NOMO-1 treated with dmso at 0.1 percent for 144 hours (cell line): ENCODE measurements around the gene ARFRP1.

ENCODE experiments used
- DNase-seq: peaks from one replicate; lab custom pipeline; 2025; ENCODE audit not compliant: unreplicated experiment; lab: John Stamatoyannopoulos, UW

ARFRP1 gene, protein sequence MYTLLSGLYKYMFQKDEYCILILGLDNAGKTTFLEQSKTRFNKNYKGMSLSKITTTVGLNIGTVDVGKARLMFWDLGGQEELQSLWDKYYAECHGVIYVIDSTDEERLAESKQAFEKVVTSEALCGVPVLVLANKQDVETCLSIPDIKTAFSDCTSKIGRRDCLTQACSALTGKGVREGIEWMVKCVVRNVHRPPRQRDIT

DNA sequence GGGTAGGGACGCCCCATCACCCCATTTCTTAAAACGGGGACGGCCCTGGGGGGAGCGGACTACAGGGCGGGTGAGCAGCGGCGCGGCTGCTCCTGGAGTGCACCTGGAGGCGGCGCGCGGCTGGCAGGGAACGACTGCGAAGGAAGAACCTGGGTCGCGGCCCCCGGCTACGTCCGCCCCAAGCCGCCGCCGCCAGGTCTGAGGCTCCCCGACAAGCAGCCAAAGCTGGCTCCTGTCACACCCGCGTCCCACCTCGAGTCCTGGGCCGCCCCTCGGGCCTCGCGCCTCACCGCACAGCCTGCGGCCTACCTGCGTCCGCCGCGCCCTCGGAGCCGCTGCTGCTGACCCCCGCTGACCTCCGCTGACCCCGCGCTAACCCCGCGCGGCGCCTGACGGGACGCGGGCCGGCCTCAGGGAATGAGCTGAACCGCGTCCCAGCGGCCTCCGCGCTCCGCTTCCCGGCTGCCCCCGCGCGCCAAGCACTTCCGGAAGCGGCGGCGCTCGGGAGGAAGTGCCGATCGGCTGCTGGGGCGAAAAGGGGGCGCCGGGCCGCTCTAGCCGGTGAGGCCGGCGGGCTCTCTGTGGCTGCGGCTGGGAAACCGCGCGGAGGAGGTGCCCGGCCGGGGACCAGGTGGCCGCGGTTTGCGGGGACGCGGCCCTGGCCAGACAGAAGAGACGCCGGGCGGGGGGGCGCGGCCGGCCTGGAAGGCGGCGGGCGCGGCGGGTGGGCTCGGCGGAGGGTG is at the start of gene ARFRP1, which contains the start of gene ZGPAT:
Gene ARFRP1 (minus strand): TSS at position 419 of the 743 bp plus-strand sequence. CDS start 885 bp downstream, outside the sequence.
Gene ZGPAT (plus strand): TSS at position 482 of the 743 bp plus-strand sequence. CDS start 542 bp downstream, outside the sequence.
- peak; percentile 94 for DNase-seq

DNA sequence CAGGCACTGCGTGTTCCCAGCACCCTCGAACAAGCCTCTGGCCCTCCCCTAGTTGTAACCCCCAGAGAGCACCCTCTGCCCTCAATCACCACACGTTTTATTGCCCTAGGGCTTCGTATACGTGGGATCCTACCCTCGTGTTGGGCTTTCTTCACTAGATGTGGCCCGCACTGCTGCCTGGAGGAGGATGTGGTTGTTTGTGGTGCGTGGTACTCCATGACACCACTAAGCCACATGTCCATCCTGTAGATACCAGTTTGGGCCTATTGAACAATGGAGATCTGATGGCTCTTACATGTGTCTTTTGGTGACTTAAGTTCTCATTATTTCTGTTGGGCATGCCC is 48.8 kb upstream of the ARFRP1 start:
- no peak for DNase-seq

DNA sequence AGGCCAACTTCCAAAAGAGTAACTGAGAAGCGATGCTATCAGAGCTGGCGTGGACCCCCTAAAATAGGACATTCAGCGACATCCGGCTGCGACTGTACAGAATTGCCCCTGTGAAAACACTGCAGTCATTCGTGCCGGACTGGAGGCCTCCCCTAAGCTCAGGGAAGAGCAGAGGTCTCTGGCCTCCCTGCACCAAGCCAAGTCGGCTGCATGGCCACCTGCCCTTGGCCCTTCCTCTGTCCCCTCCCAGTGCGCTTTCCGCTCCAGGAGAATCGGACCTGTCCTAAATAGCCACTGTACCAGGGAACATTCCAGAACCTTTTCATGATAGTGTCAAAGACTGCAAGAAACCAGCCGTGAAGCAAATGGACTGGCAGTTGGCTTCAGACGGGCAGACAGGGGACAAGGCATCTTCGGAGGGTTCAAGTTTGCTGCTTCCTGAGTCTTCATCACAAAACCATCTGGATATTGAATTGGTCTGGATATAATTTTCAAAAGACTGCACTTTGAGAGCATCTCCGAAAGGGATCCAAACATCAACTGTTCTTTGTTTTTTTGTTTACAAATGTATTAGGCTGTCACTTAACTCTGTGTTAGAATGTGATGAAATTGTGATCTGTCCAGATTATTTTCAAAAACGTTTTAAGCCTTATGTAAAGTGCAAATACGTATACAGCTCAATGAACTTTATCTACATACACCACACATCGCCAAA is 48.3 kb upstream of the ARFRP1 start:
- no peak for DNase-seq

DNA sequence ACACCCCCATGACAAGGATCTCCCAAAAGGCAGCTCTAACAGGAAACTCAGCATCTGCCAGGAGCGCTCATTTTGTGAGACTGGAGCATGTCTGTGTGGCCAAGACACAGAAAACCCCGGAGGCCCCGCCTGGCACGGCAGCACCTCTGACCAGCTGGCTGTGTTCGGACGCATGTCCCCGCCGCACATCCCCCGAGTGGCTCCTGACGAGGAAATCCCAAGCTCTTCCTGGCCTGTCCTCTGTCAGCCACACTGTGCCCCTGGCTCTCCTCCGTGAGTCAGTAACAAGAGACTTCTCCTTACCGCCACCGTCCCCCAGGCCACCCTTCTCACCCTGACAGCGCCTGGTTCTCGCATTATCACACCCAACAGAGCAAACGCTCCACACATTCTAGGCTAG is 46.2 kb upstream of the ARFRP1 start:
- DNase-seq: no peak

DNA sequence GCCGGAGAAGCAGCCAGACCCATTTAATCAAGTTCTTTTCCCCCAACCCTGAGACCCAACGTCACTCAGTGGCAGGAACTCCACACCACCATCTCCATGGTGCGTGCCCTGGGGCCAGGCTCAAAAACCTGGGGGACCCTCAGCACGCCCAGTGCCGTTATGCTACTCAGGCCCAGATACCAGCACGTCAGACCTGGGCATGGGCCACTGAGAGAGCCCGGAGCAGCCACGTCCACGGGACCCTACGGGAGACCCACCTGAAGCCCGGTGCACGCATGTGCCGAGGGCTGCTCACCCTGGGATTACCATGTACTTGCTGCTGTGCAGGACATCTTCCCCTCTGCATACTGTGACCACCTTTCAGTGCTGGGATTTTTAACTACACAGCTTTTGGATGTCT is 45.6 kb upstream of the ARFRP1 start:
- no peak for DNase-seq

DNA sequence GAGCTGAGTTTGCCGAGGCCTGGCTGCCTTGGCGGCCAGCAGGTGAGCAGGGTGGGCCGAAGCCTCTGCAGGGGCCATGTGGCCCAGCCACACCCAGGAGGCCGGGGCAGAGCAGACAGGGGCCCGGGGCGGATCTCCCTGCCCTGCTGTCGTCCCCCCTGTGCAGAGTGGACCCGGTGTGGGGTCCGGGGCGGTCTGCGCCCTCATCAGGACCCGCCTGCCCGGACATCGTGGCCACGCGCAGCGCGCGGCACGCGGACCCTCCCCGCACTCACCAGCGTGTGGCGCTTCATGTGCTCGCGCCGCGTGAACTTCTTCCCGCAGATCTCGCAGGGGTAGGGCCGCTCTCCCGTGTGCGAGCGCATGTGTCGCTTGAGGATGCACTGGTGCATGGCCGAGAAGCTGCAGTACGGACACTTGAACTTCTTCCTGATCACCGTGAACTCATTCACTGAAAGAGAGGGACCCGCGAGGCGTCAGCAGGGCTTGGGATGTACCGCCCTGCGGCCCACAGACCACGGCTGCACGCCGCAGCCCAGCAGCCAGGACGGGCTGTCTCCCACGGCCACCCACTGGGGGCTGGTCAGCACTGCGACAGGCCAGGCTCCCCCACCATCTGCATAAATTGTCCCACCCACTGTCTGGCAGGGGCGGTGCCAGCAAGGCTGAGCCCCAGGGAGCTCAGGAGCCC is 44.8 kb upstream of the ARFRP1 start:
- no peak for DNase-seq

DNA sequence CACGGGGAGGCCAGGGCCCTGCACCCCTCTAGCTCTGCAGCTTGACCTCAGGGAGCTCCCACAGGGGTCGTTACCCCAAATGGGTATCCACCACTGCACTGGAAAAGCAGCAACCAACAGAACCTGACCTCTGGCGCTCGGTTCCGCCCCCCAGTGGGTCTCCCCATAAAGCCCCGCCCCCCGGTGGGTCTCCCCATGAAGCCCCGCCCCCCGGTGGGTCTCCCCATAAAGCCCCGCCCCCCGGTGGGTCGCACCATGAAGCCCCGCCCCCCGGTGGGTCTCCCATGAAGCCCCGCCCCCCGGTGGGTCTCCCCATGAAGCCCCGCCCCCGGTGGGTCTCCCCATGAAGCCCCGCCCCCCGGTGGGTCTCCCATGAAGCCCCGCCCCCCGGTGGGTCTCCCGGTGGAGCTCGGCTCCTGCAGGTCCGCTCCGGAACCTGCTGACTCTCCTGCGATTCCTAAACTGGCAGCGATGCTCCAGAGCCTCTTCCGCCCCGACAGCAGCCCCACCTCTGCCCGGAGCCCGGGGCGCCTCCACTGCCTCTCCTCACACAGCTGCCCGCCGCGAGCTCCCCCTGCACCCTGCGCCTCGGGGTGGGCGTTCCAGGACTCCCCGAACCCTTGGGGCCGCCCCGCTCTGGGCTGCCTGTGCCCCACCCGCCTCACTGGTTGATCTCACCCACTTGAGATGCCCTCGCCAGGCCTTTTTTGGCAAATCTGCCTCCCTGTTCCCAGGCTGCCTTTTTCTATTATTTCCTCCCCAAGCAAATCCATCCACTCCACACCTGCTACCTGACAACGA is 43.9 kb upstream of the ARFRP1 start:
- DNase-seq: no peak

DNA sequence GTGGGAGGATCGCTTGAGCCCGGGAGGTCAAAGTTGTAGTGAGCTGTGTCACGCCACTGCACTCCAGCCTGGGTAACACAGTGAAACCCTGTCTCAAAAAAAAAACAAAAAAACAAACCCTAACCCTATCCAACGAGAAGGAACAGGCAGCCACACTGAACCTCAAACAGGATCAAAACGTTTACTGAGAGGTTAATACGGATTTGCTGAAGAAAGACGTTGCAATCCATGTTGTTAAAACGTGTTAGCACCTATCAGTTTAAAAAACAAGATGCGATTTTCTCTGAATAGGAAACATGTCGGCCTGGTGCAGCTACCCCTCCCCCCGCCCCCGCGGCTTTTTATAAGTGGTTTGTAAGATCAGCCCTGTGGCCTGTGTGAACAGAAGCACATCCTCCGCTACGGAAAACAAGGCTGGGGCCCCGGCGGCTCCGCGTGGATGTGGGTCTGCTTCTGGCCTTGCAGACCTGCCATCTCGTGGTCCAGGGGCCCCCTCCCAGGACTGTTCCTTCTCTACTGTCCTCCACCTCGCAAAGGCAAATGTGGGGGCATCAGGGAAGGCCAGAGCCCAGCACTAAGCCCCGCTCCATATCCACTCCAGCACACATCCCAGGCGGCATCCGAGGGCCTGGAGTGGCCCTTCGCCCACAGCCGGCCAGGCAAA is 43.2 kb upstream of the ARFRP1 start:
- no peak for DNase-seq

DNA sequence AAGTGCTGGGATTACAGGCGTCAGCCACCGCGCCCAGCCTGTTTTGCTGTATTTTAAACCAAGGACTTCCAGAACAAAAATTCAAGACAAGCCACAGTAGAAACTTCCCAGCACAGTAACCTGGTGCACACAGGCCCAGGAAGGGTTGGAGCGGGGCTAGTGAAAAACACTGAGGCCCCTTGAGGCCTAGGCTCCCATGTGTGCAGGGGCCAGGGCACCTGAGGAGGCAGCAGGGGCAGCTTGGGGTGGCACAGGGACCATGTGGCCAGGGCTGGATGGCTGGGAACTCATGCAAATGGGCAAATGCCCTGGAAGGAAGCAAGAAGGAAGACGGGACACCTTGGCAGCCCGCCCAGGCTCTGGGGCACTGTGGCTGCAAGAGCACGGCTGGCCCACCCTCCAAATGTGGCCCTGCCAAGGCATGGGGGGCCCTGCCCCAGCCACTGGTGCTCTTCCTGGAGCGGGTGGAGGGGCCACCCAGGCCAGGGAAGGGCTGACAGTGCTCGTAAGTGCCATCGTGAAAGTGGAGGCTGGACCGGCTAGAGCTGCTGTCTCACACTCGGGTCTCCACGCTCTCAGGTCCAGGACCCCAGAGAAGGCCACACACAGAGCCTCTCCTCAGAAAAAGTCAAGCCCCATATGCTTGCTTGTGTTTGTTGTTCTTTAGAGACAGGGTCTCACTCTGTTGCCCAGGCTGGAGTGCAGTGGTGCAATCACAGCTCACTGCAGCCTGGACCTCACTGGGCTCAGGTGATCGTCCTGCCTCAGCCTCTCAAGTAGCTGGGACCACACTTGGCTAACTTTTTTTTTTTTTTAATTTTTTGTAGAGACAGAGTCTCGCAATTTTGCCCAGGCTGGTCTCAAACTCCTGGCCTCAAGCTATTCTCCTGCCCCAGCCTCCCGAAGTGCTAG is 42.1 kb upstream of the ARFRP1 start:
- no peak for DNase-seq

DNA sequence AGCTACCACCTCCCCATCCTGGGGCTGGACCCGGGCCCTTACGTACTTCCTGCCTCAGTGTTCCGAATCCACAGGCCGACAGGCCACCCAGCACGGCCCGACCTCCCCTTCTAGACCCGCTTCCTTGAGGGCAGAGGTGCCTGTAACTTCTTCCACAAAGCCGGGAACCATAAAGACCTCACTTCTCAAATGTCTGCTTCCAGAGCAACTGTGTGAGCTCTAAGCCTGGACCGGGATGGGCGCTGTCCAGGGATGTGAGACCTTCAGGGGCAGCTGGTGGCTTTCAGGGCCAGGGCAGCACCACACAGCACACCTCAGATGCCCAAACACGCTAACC is 41.1 kb upstream of the ARFRP1 start:
- no peak for DNase-seq

DNA sequence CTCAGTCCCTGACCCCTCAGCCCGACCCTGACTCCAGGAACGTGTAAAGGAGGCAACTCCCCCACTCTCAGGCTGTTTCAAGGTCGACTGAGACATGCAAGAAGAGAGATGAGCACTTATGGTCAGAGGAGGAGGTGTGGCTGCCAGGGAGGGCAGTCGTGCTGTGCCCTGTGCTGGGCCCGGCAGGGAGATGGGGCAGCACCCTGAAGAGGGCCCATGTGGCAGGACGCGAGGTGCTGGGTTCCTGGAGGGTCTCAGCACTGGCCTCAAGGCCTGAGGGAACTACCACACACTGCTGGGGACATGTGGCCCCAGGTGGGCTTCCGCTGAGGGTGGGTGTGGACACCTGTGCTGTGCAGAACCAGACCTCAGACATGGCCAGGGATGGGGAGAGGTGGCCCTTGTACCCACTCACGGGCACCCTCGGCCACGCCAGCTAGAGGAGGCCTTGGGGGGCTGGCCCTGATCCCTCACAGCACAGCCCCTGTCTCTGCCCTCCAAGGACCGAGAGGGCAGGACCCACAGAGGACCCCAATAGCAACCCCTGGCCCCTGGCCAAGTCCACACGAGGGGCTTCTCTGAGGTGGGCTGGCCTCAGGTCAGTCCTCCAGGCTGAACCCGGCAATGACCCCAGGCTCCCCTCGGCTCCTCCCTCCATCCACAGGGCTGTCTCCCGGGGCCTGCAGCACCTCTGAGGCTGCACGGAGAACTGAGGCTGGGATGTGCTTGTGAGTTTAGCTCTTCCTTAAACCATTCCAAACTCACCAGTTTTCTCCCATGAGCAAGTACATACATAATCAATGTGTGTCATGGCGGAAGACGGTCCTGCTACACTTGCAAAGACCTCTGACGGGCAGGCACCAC is 40.5 kb upstream of the ARFRP1 start:
- DNase-seq: no peak

DNA sequence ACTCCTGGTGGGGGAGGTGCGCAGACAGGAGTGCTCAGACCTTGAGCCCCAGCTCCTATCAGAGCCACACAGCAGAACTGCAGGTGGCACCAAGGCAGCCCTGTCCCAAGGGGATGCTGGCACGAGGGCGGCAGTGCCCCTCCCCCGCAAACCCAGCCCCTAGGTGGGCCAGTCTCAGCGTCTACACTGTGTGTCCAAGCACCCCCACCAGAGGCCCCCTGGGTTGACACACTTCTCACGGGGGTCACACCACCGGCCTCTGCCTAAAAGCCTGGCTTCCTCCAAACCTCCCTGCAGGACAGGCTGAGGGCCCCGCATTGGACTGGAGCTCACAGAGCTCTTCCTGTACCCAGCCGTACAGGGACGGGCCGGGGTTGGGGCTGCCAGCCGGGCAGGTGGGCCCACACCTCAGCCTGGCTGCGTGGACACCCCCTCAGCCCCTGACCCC is 39.9 kb upstream of the ARFRP1 start:
- no peak for DNase-seq

DNA sequence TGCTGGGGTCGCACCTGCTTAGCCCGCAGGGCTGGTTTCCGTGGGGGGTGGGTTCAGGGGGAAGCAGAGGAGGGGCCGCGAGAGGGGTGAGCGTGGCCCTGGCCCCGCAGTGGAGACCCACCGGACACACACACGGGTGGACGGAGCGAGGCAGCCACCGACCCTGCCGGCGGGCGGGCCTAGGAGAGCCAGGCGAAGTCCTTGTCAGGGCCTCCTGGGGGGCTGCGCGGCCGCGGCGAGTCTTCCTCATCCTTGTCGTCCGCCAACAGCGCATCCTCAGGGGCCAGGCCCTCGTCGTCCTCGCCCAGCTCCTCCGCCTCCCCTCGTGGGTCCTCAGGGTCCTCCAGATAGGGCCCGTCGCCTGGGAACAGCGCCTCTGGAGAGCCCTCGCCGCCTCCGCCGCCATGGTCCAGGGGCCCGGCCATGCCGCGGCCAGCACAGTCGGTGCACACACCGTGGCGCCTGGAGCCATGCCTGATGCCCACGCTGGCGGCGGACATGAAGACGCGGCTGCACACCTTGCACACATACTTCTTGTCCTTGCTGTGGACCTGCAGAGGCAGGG is 39.1 kb upstream of the ARFRP1 start:
- no peak for DNase-seq

DNA sequence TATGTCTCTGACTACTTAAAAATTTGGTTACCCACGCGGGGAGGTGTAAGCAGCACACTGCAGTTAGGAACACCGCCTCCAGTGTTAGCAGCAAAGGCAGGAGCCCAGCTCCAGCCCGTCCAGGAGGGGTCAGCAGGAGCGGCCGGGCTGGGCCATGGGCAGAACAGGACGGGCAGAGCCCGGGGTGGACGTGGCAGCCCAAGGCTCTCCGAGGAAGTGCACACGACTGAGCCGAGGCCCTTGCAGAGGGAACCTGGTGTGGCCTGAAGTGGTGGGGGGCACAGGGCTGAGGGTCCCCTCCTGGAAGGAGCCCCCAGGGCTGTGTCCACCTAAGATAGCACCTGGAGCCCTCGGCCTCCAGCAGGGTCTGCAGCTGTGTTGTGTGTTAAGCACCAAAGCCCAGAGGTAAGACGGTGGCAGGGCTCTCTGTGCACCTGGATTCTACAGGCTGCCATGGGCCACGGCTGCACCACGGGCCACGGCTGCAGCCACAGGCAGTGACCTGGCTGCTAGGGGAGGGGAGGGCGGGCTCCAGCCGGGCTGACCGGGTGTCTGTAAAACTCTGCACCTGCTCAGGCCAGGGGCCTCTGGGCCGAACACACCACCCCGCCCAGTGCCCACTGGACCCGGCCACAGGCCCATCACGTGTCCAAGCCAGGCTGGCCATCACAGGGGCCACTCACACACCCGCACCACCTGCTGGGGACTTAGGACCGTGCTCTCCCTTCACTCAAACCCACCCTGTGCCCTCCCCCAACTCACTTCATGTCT is 38.4 kb upstream of the ARFRP1 start:
- no peak for DNase-seq

DNA sequence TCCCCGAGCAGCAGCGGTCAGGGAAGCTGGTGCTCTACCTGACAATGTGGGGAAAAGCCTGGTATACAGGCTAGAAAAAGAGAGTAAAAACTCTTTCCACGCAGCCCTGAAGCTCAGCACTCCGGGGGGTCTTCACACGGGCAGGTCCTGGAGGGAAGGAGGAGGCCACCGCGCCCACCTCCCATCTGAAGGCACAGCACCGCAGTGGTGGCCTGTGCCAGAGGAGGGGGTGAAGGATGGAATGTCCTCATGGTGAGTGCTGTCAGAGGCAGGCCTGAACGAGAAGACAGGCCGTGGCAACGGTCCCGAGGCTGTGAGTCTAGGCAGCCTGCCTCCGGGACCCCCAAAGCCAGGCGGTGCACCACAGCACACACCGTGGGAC is 37.6 kb upstream of the ARFRP1 start:
- no peak for DNase-seq

DNA sequence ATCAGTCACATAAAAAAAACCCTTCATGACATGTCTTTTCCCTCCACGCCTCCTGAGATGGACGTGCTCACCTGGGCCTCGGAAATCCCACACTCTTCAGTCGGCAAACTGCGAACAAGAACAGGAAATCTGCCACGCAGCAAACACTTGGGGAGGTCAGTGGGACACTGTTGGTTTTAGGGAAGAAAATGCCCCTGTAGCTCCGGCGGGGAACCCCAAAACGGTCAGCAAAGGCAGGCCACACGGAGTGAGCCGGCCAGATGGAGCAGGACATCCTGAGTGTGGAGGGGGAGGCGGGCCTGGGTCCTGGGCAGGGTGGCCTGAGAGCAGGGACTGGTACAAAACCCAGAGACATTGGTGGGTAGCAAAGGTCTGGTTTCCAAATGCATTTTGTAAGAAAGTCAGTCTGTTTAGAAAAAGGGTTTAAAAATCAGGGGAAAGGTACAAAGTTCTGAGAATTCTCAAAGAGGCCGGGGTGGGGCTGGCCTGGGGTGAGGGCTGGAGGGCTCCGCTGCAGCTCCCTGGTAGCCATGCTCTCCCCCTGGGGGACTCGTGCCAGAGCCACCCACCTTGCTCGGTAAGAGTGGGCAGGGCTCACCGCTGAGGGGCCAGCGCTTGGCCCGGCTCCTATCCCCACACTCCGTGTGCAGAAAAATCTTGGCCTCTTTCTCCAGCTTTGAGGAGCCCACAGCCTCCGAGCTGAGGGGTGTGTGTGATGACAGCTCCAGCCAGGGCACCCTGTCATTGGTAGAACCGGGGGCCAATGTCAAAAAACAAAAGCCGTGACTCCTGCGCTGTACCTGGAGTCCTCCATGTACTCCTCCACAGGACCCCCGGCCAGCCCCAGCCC is 37.0 kb upstream of the ARFRP1 start:
- DNase-seq: no peak
